NCI-H524 treated with DMSO at 0.1 percent for 48 hours (cell line): Measurements from ENCODE around the gene EFNB2.

Source experiments
- DNase-seq: peaks from one replicate; lab custom pipeline; 2025; lab: John Stamatoyannopoulos, UW

The EFNB2 gene

GRCh38 chr13:106525865-106526264 is 9.6 kb downstream of the EFNB2 start:
- no peak for DNase-seq

- no peak for DNase-seq
Measured at GRCh38 chr13:106524108-106524507, 11.4 kb downstream of the EFNB2 start.

GRCh38 chr13:106523576-106523975 is 11.9 kb downstream of the EFNB2 start:
- no peak for DNase-seq

GRCh38 chr13:106522898-106523525 is 12.4 kb downstream of the EFNB2 start:
- DNase-seq: no peak

- DNase-seq: no peak
Measured at GRCh38 chr13:106522112-106522705, 13.3 kb downstream of the EFNB2 start.

- no peak for DNase-seq
Measured at GRCh38 chr13:106521095-106521799, 14.2 kb downstream of the EFNB2 start.

- DNase-seq: no peak
Measured at GRCh38 chr13:106520251-106521054, 15.0 kb downstream of the EFNB2 start.

GRCh38 chr13:106518512-106518911 is 16.9 kb downstream of the EFNB2 start:
- DNase-seq: no peak

- no peak for DNase-seq
Measured at GRCh38 chr13:106517109-106517847, 18.2 kb downstream of the EFNB2 start.

GRCh38 chr13:106515635-106516254 is 19.7 kb downstream of the EFNB2 start:
- DNase-seq: no peak

GRCh38 chr13:106514928-106515634 is 20.4 kb downstream of the EFNB2 start:
- DNase-seq: no peak

GRCh38 chr13:106513025-106513983 is 22.2 kb downstream of the EFNB2 start:
- DNase-seq: no peak

- no peak for DNase-seq
Measured at GRCh38 chr13:106507560-106508274, 27.7 kb downstream of the EFNB2 start.

- no peak for DNase-seq
Measured at GRCh38 chr13:106506286-106506685, 29.2 kb downstream of the EFNB2 start.

- DNase-seq: no peak
Measured at GRCh38 chr13:106505732-106506131, 29.7 kb downstream of the EFNB2 start.

- DNase-seq: no peak
Measured at GRCh38 chr13:106505295-106505694, 30.2 kb downstream of the EFNB2 start.

GRCh38 chr13:106503730-106504453 is 31.6 kb downstream of the EFNB2 start:
- DNase-seq: no peak

GRCh38 chr13:106503272-106503671 is 32.2 kb downstream of the EFNB2 start:
- DNase-seq: no peak
